ACC112 (cell line): ENCODE measurements around the gene XPO6.

ENCODE experiments used
- H2AFZ ChIP-seq: fragments of 200-600 bp; sonication (generic); one replicate; pipeline ENCODE4 v1.6.0; 2017; ENCODE audit warnings: antibody characterized with exemption, low read length; ENCODE audit not compliant: unreplicated experiment
- H3K27ac ChIP-seq: fragments of 200-600 bp; sonication (generic); 2 replicates; pipeline ENCODE4 v1.5.1; 2014; ENCODE audit warnings: low read depth, mild to moderate bottlenecking, antibody characterized with exemption, low read length, moderate library complexity
- H3K27me3 ChIP-seq: fragments of 200-600 bp; sonication (generic); 2 replicates; pipeline ENCODE4 v1.6.1; 2014; ENCODE audit warnings: mild to moderate bottlenecking, antibody characterized with exemption, low read length, moderate library complexity, mixed read lengths; ENCODE audit not compliant: insufficient read depth
- H3K36me3 ChIP-seq: fragments of 200-600 bp; sonication (generic); 2 replicates; pipeline ENCODE4 v1.6.1; 2016; ENCODE audit warnings: mild to moderate bottlenecking, antibody characterized with exemption, low read length, moderate library complexity, mixed read lengths; ENCODE audit not compliant: insufficient read depth
- H3K4me1 ChIP-seq: fragments of 200-600 bp; sonication (generic); one replicate; pipeline ENCODE4 v1.6.1; 2016; ENCODE audit warnings: low read length, mixed read lengths; ENCODE audit not compliant: insufficient read depth, unreplicated experiment, control insufficient read depth
- H3K4me3 ChIP-seq: fragments of 200-600 bp; sonication (generic); 2 replicates; pipeline ENCODE4 v1.5.1; 2014; ENCODE audit warnings: mild to moderate bottlenecking, low read depth, low read length
- H3K79me2 ChIP-seq: fragments of 200-600 bp; sonication (generic); one replicate; pipeline ENCODE4 v1.6.0; 2016; ENCODE audit warnings: low read length; ENCODE audit not compliant: control insufficient read depth, unreplicated experiment, insufficient read depth

XPO6 gene

DNA sequence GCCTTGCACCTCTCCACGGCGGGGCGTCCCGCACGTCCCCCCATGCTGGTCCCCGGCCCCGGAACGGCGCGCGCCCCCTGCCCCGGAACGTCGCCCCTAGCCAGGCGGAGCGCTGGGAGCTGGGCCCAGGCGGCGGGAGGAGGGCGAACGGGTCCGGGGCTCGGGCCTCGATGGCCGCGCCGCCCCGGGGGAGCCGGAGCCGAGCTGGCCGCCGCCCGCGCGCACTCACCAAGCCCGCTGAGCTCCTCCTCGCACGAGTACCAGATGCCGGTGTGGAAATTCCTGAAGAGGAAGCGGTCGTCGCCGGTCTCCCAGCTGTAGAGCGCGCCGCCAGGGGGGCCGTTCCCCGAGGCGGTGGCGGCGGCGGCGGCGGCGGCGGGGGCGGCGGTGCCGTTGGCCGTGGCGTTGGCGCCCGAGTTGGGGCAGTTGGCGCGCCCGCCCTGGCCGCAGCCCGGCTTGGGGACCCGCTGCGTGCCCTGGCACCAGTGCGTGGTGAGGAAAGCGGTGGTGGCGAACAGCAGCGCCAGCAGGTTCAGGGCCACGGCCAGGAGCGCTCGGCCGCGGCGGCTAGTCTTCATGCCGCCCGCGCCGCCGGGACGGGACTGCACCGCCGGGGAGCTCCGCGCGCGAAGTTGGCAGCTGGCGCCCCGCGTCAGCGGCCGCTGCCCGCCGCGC, 148.8 kb downstream of the XPO6 start:
- Histone ChIP-seq H2AFZ (no peak overlapping the region), H3K27ac (no peak overlapping the region), H3K79me2 (no peaks in the 10 kb centered on the region), H3K27me3 (peaks cover 65% of the 10 kb centered on the region), H3K4me3 (peak overlapping the region; percentile 21; the same call in 1 of the 2 replicates), H3K4me1 (peaks cover 5% of the 10 kb centered on the region), H3K36me3 (no peaks in the 10 kb centered on the region)

GRCh38 chr16:28062261-28062846, 149.4 kb downstream of the XPO6 start:
- Histone ChIP-seq H3K4me1 (no peaks in the 10 kb centered on the region), H3K27me3 (peaks cover 71% of the 10 kb centered on the region), H3K4me3 (no peak overlapping the region), H3K27ac (no peak overlapping the region), H3K79me2 (no peaks in the 10 kb centered on the region), H2AFZ (no peak overlapping the region), H3K36me3 (no peaks in the 10 kb centered on the region)

- Histone ChIP-seq H3K79me2 (no peaks in the 10 kb centered on the region), H3K27ac (no peak overlapping the region), H3K36me3 (no peaks in the 10 kb centered on the region), H3K4me3 (no peak overlapping the region), H3K4me1 (no peaks in the 10 kb centered on the region), H2AFZ (no peak overlapping the region), H3K27me3 (peaks cover 79% of the 10 kb centered on the region)
These were observed 150.2 kb downstream of the XPO6 start for GRCh38 chr16:28061352-28062101.

DNA sequence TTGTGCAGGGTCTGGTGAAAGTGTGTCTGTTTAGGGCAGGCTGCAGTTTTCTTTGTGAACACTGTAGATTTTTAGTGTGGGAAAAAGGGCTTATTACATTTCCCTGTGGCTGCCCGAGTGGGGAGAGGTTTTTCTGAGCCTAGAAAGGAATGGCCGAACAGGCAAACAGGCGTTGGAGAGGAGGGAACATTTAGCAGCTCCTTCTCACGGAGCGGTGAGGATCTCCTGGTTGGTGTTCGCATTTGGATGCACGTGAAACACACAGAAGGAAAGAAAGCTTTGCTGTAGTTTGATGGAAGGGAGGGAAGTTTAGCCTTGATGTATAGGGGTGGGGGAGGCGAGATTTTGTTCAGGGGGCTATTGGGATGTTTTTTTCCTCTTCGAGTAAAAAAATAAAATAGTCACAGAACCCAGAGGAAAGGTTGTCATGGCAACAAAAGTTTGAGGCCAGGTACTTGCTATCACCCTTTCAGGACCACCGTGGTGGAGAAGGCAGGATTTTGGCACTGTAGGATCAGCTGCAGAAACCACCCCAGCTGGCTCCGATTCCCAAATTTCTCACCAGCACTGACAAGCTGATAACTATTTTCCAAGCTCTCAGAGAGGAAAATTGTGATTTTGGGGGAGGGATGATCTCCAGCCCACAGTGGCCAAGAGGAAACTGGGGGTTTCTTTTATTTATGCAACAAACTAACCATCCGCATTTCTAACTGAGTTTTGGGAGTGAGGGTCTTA, 151.8 kb downstream of the XPO6 start:
- H3K36me3 ChIP-seq: no peaks in the 10 kb centered on the region
- H3K27ac ChIP-seq: no peak overlapping the region
- no peaks in the 10 kb centered on the region for H3K4me1 ChIP-seq
- H3K4me3 ChIP-seq: no peak overlapping the region
- no peaks in the 10 kb centered on the region for H3K79me2 ChIP-seq
- peaks cover 78% of the 10 kb centered on the region for H3K27me3 ChIP-seq
- no peak overlapping the region for H2AFZ ChIP-seq

DNA sequence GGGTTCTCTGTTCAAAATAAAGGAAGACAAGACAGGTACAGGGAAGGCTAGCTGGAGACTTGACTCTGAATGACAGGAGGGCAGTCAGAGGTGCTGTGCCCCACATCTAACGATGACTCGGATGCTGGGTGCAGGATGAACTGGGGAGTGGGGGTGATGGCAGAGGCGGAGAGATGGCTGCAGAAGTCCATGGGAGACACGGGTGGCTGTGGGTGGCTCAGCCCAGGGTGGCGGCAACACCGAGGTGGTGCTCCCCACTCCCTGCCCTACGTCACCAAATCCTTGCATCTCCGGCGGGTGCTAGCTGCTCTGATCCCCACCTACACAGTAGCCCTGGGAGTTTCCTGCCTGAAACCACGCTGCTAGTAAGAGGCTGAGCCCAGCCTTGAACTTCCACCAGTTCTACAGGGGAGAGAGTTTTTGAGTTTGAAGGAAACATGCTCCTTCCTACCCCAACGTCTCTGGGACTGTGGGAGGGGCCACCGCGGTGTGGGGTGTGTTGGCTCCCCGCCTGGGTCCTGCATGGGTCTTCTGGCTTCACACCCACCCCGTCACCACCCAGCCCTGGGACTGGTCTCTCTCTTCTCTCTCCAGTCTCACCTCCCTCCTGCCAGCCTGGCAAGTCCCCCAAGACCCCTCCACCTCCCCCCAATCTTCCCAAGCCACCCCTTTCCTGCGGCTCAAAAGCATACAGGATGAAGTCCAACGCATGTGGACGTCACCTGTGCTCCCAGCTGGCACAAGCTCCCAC, 152.8 kb downstream of the XPO6 start:
- Histone ChIP-seq H3K79me2 (no peaks in the 10 kb centered on the region), H3K4me1 (no peaks in the 10 kb centered on the region), H3K27me3 (peaks cover 76% of the 10 kb centered on the region)

GRCh38 chr16:28057949-28058348, 153.8 kb downstream of the XPO6 start:
- H3K27me3 ChIP-seq: peaks cover 77% of the 10 kb centered on the region
- no peaks in the 10 kb centered on the region for H3K79me2 ChIP-seq
- H3K36me3 ChIP-seq: no peaks in the 10 kb centered on the region
- no peak overlapping the region for H2AFZ ChIP-seq
- no peak overlapping the region for H3K27ac ChIP-seq
- no peaks in the 10 kb centered on the region for H3K4me1 ChIP-seq
- no peak overlapping the region for H3K4me3 ChIP-seq

More for the DNA sequence above, 152.8 kb downstream of the XPO6 start:
- no peak overlapping the region for H2AFZ ChIP-seq
- no peak overlapping the region for H3K4me3 ChIP-seq
- no peaks in the 10 kb centered on the region for H3K36me3 ChIP-seq
- no peak overlapping the region for H3K27ac ChIP-seq

- peaks cover 60% of the 10 kb centered on the region for H3K27me3 ChIP-seq
- no peak overlapping the region for H3K4me3 ChIP-seq
- H3K79me2 ChIP-seq: no peaks in the 10 kb centered on the region
- no peak overlapping the region for H3K27ac ChIP-seq
- H3K4me1 ChIP-seq: no peaks in the 10 kb centered on the region
- H2AFZ ChIP-seq: no peak overlapping the region
- no peaks in the 10 kb centered on the region for H3K36me3 ChIP-seq
These were observed 158.3 kb downstream of the XPO6 start for GRCh38 chr16:28053461-28053860.

GRCh38 chr16:28052274-28053128, 159.3 kb downstream of the XPO6 start:
- H3K4me3 ChIP-seq: no peak overlapping the region
- H3K79me2 ChIP-seq: no peaks in the 10 kb centered on the region
- H2AFZ ChIP-seq: no peak overlapping the region
- H3K27me3 ChIP-seq: peaks cover 57% of the 10 kb centered on the region
- H3K27ac ChIP-seq: no peak overlapping the region
- H3K36me3 ChIP-seq: no peaks in the 10 kb centered on the region
- no peaks in the 10 kb centered on the region for H3K4me1 ChIP-seq

- Histone ChIP-seq H3K79me2 (no peaks in the 10 kb centered on the region), H2AFZ (no peak overlapping the region), H3K27me3 (peaks cover 54% of the 10 kb centered on the region), H3K27ac (no peak overlapping the region), H3K4me3 (no peak overlapping the region), H3K4me1 (no peaks in the 10 kb centered on the region), H3K36me3 (no peaks in the 10 kb centered on the region)
These were observed 160.3 kb downstream of the XPO6 start for GRCh38 chr16:28051486-28051885.
